Measurements from ENCODE around the gene LRRC2.

- TF ChIP-seq CTCF (IDR thresholded peaks at IDR 0.05 in 8 of 11, conservative IDR thresholded peaks at IDR 0.05 in 3 of 11) = no peak
- TF ChIP-seq POLR2AphosphoS5 (IDR thresholded peaks at IDR 0.05) = no peak
Observed at GRCh38 chr3:46489875-46490274, 76.2 kb downstream of the LRRC2 start.
